ENCODE measurements around the gene REXO4.
A peak's percentile ranks its signal among the peaks of the same experiment; 100 is the strongest.

Gene REXO4

GRCh38 chr9:133461975-133462374 lies 44.2 kb upstream of the REXO4 start:
- peak overlapping the region; percentile 98 for H3K27ac ChIP-seq
- TF ChIP-seq CTCF (conservative IDR thresholded peaks at IDR 0.05), result no peak

GRCh38 chr9:133460405-133461175 lies 42.8 kb upstream of the REXO4 start:
- peak overlapping the region; percentile 98 for H3K27ac ChIP-seq
- no peak for TF ChIP-seq CTCF (conservative IDR thresholded peaks at IDR 0.05)

- peak within 1 kb of the TSS; percentile 98 for H3K27ac ChIP-seq
- no peak for TF ChIP-seq CTCF (conservative IDR thresholded peaks at IDR 0.05)
Observed at GRCh38 chr9:133459476-133460404, 41.9 kb upstream of the REXO4 start, which contains the start of gene CACFD1. TSS of gene CACFD1 (plus strand) at chr9:133459978. CDS start at chr9:133460067, 89 bp downstream.

DNA sequence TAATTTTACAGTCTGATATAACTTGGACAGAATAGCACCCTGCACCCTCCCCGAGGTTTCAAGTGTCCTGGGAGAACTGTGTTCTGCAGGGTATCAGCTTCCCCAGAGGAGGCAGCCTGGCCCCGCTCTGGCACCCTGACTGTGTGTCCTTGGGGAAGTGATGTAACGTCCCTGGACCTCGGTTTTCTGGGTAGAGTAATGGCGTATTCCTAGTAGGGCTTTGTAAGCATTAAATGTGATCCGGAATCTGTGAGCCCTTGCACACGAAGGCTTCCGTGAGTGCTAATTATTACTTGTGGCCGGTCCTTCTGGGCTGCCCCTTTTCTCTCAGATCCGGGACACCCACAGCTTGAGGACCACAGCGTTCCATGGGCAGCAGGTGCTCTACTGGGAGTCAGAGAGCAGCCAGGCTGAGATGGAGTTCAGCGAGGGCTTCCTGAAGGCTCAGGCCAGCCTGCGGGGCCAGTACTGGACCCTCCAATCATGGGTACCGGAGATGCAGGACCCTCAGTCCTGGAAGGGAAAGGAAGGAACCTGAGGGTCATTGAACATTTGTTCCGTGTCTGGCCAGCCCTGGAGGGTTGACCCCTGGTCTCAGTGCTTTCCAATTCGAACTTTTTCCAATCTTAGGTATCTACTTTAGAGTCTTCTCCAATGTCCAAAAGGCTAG lies 41.0 kb upstream of the REXO4 start:
- peak overlapping the region; percentile 98 for H3K27ac ChIP-seq

DNA sequence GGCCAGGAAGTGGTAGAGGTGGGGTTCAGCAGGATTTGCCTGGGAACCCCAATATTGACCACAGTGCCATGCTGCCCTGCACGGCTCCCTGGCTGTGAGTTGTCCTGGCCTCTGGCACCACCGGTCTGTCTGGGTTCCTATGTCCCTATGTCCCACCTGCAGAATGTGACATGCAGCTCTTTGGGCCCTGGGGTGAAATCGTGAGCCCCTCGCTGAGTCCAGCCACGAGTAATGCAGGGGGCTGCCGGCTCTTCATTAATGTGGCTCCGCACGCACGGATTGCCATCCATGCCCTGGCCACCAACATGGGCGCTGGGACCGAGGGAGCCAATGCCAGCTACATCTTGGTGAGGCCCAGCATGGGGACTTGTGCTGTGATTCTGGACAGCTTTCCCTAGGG lies 39.9 kb upstream of the REXO4 start:
- H3K27ac ChIP-seq, result no peak overlapping the region
- TF ChIP-seq CTCF (conservative IDR thresholded peaks at IDR 0.05), result no peak

More for the DNA sequence above, 41.0 kb upstream of the REXO4 start:
- TF ChIP-seq CTCF (conservative IDR thresholded peaks at IDR 0.05), result no peak

DNA sequence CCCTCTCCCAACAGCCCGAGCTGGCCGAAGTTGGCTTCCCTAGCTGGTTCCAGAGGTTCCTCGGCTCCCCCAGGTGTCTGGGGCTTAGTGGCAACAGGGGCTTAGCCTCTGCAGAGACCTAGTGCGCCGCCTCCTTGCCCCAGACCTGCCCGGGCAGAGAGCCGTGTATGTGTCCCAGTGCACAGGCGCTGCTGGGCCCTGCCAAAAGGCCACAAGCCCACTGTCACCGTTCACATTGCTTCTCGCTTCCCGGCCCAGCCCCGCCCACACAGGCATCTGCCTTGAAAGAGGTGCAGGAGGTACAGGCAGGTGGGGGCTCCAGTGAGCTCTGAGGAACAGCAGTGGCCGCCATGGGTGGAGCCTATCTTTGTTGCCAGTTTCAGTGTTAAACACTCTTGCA lies 39.4 kb upstream of the REXO4 start:
- no peak overlapping the region for H3K27ac ChIP-seq
- TF ChIP-seq CTCF (conservative IDR thresholded peaks at IDR 0.05), result no peak

- no peak for TF ChIP-seq CTCF (conservative IDR thresholded peaks at IDR 0.05)
Observed at GRCh38 chr9:133456409-133456808, 38.6 kb upstream of the REXO4 start.

More at GRCh38 chr9:133456409-133456808, 38.6 kb upstream of the REXO4 start:
- no peak overlapping the region for H3K27ac ChIP-seq
